HG02852 (cell line): Measurements from ENCODE around the gene NRXN3.

ENCODE experiments used
- ATAC-seq: cut with Tn5 transposase; IDR thresholded peaks from one replicate; pipeline ENCODE4 v1.9.1; 2021; ENCODE audit warnings: mild to moderate bottlenecking, moderate library complexity; ENCODE audit not compliant: unreplicated experiment

NRXN3 gene

DNA sequence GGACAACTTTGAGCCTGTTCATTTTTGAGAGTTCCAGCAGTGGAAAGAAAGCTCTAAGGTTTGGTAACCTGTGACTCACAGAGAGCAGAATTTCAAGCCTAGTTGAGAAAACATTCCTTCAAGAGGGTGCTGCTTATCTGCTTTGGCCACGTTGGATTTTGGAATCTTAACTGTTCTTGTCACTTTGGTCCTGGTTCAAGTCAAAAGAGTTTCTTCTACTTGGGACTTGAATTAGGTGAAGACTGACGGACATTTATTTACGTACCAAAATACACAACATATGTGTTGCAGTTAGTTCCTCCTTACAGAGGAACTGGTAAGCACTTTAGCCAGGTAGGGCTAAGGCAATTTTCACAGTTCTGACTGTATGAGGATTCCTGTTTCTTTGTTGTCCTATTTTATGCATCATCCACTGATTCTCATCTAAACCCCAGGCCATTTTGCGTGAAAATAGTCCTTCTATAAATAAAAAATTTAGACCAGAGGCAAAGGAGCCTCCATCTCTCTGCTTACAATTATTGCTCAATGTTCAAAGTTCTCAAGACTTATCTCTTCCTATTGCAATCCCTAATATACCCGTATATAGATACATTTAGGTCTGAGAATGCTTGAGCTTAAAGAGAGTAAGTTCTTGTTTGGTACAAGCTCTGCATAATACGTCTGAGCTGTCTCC is 1460.3 kb downstream of the NRXN3 start:
- ATAC-seq, result no peak

- ATAC-seq, result no peak
Observed at GRCh38 chr14:79631276-79631675, 1461.1 kb downstream of the NRXN3 start.

DNA sequence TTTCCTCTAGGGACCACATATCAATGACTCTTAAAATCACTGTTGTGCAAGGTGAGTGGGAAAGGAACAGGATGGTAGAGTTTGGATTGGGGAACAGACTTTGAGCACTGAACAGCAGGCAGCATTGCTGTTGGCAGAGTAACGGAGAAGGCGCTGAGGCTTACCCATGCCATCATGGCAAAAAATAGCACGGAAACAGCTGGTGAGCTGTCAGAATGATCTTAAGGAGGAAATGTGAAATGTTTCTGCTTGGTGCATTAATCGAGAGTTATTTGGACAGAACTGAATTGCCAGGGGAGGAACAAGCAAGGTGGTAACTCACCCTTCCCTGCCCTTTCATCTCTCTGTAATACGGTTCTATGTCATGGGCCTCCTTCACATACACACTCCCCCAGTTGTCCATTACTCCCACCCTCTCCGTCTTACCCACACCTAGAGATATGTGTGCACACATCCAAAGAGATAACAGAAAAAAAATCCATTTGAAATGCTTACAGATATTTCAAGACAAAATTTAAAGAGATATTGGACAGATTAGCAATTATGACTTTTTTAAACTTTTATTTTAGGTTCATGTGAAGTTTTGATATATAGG is 1468.6 kb downstream of the NRXN3 start:
- ATAC-seq, result no peak

- ATAC-seq, result no peak
Observed at GRCh38 chr14:79639613-79640012, 1469.4 kb downstream of the NRXN3 start.

DNA sequence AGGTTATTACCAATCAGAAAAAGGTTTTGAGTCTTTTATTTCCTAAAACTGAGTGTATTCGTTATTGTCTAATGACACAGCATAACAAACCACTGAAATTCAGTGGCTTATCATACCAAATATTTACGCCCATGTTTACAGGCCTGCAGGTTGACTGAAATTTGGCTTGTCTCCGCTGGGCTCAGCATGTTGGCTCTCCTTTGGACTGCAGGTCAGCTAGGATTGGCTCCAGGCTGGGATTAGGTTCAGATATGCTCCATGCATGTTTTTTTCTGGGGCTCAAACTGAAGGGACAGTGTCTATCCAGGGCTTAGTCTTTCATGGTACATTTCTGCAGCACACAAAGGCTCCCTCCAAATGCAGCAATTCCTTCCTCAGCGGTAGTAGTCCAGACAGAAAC is 1471.2 kb downstream of the NRXN3 start:
- ATAC-seq, result no peak

- ATAC-seq, result no peak
Observed at GRCh38 chr14:79643132-79643531, 1473.0 kb downstream of the NRXN3 start.

GRCh38 chr14:79645753-79646362 is 1475.7 kb downstream of the NRXN3 start:
- no peak for ATAC-seq

DNA sequence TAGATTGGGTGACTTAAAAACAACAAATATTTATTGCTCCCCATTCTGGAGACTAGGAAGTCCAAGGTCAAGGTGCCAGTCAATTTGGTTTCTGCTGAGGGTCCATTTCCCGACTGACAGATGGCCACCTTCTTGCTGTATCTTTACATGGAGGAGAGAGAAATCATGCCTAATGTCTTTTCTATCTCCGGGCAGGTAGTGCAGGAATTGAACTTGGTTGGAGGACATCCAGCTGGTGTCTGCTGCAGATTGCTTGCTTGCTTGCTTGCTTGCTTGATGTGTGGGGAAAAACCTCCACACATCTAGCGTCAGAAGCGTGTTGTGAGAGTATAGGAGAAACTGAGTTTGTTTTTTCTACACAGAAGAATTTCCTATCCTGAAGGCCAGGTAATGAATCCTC is 1479.7 kb downstream of the NRXN3 start:
- ATAC-seq, result no peak

DNA sequence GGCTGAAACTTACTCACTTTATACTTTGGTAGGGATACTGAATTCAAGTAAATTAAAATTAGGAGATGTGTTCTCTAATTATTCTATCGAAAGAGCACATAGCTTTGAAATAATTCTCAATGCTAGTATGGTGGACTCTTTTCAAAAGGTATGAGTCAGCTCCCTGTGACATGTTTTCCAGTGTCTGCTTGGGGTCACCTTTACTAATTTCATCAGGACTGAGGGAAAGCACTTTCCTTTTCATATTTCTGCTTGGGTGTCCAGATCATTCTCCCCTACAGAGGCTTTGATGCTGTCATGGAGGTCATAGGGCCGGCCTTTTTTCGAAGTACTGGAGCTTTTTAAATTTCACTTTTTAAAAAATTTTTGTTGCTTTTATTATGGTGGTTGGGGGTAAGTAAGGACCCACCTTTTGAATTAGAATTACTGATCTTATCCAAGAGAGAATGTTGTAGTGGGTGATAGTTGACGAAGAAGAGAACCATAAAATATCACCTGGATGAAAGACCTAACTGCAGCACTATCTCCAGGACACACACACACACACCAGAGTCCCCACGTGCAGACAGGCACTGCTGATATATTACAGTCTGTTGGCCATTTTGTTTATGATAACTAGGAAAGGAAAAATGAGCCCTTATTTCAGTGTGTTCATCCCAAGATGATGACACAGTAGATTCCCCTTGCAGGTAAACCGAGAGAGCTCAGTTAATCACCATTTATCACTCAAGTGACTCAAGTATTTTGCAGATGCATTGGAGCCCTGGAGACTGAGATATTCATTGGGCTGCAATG is 1482.5 kb downstream of the NRXN3 start:
- ATAC-seq, result no peak

- no peak for ATAC-seq
Observed at GRCh38 chr14:79656056-79656455, 1485.9 kb downstream of the NRXN3 start.

- no peak for ATAC-seq
Observed at GRCh38 chr14:79656496-79656895, 1486.3 kb downstream of the NRXN3 start.

- ATAC-seq, result no peak
Observed at GRCh38 chr14:79658221-79658620, 1488.0 kb downstream of the NRXN3 start.

GRCh38 chr14:79658769-79659168 is 1488.6 kb downstream of the NRXN3 start:
- ATAC-seq, result no peak

DNA sequence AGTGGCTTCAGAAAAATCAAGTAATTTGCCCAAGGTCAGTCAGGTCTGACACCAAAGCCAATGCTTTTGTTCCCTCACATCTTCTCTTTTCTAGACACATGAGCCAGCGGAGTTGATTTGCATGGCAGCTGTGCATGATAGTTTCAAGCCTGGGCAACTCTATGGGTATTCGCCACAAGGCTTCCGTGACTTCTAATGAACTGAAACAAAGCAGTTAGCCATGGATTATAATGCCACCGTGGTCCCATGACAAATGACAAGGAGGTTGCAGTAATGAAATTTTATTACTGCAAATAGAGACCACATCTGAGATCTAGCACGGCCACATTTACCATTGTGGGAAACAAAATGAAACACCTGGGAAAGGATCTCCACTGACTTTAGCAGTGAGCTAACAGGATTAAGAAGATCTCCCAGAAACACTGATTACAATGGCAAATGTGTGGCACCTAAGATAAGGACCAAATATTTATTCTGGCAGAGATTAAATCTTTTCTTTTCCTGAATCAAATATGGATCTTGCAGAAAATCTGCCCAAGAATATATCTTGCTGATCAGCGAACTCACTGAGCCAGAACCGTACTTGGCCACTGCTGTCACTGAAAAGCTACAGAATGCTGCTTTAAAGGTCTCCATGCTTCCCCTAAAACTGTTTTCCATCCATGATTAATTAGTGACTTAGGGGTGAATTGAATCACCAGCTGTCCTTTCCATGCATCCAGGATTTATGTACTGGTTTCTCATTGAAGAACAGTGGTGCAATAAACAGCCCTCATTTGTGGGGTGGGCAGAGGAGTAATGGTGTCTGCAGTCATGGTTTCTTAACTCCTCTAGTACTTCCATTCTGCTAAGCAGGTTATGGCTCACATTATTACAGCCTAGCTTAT is 1490.1 kb downstream of the NRXN3 start:
- no peak for ATAC-seq

- no peak for ATAC-seq
Observed at GRCh38 chr14:79661752-79662151, 1491.6 kb downstream of the NRXN3 start.

- no peak for ATAC-seq
Observed at GRCh38 chr14:79663453-79663852, 1493.3 kb downstream of the NRXN3 start.

- ATAC-seq, result no peak
Observed at GRCh38 chr14:79665556-79665955, 1495.4 kb downstream of the NRXN3 start.

DNA sequence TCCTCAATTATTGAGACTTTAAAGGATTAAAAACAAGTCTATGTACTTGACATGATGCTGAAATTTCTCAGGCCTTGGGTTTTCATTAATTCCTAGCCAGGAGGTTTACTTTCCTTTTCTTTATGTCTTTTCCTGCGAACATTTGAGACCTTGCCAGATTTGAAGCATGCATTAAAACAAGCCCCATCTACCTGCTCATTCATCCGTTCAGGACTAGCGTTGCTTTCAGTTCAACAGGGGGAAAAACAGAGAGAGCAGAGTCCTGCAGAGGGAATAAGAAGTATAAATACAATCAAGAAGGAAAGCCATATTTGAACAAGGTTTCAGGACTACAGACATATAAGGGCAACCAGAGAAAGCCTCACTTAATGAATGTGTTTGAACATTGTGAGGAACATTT is 1498.8 kb downstream of the NRXN3 start:
- ATAC-seq, result no peak

DNA sequence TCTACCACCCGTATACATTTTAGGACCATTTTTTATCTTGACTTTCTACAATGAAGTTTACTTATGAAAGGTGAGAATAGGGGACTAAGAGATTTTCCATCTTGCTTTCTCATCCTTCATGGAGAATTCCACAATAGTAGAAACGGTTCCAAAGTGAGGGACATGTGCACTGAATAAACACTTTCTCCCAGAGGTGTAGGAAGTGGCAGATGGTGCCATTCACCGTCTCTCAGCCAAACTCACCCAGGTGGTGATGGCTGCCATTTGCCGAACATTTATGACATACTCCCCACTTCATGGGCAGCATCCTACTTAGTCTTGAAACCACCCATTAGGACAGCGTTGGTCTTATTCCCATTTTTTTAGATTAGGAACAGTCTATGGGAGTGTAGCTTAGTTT is 1500.6 kb downstream of the NRXN3 start:
- ATAC-seq, result no peak

- no peak for ATAC-seq
Observed at GRCh38 chr14:79680087-79680486, 1509.9 kb downstream of the NRXN3 start.

GRCh38 chr14:79686196-79686595 is 1516.0 kb downstream of the NRXN3 start:
- no peak for ATAC-seq
